COLO668 (cell line): Measurements from ENCODE around the gene ADAP1.
"Not testable (repeated sequence)": the region's sequence is repeated elsewhere in the genome, so short reads cannot be mapped to it uniquely, and the experiment has no call there.

Source experiments
- DNase-seq: peaks from one replicate; lab custom pipeline; 2025; ENCODE audit not compliant: unreplicated experiment; lab: John Stamatoyannopoulos, UW

ADAP1 gene

DNA sequence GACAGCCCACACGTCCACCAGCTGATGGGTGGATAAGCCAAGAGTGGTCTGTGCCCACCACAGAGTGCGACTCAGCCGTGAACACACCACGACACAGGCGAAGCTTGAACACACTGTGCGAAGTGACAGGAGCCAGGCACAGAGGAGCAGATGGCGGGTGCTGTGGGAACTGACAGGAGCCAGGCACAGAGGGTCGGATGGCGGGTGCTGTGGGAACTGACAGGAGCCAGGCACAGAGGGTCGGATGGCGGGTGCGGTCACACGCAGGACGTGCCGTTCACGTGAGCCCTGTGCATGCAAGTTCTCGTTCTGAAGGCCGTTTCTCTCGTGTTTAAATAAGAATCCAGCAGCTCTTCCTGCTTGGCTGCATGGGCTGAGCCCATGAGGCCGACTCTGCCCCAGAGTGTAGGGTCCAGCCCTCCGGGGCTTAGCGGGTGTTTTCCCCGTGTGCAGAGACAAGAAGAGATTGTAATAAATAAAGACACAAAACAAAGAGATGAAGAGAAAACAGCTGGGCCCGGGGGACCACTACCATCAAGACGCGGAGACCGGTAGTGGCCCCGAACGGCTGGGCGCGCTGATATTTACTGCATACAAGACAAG is 5.9 kb upstream of the ADAP1 start:
- DNase-seq: no peak

DNA sequence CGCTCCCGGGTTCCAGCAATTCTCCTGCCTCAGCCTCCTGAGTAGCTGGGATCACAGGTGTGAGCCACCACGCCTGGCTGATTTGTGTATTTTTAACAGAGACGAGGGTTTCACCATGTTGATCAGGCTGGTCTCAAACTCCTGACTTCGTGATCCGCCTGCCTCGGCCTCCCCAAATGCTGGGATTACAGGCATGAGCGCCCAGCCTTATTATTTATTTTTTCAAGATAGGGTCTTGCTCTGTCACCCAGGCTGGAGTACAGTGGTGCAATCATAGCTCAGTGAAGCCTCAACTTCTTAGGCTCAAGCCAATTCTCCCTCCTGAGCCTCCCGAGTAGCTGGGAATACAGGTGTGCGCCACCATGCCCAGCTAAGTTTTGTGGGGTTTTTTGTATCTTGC is 5.3 kb upstream of the ADAP1 start:
- not testable (repeated sequence) for DNase-seq

GRCh38 chr7:959271-959670 is 4.8 kb upstream of the ADAP1 start:
- DNase-seq: no peak

- DNase-seq: no peak
Measured at GRCh38 chr7:958221-959200, 4.0 kb upstream of the ADAP1 start.

DNA sequence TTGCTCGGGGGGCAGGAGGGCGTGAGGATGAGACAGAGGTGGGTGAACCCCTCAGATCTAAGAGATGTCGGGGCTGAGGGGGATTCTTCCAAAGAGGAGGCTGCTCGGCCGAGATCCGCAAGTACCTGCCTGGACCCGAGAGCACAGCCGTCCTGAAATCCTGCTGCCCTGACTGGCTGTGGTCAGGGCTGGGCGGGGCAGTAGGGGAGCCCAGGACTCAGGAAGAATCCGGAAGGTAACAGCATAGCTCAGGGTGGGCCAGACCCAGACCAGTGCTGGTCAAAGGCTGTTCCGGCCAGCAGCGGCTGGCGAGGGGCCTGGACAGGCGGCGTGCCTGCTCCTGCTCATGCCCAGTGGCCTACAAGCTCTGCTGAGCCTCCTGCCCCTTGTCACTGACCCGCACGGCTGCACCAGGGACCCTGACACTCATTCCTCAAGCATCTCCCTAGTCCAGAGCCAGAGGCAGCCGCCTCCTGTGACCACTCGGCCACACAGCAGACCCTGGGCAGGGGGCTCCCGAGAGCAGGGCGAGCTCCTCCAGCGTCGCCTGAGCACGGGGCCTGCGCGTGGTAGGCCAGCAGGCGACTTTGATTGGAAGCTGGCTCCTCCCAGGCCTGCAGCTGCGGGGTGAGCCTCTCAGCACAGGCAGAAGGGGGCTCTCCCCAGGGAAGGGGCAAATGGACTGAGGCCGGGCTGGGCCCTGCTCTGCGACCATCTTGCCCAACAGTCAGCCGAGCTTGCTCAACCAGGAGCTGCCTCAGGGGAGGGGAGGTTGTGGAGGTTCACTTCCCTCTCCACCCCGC is 3.1 kb upstream of the ADAP1 start:
- DNase-seq: no peak

- DNase-seq: no peak
Measured at GRCh38 chr7:956031-956430, 1.6 kb upstream of the ADAP1 start.

DNA sequence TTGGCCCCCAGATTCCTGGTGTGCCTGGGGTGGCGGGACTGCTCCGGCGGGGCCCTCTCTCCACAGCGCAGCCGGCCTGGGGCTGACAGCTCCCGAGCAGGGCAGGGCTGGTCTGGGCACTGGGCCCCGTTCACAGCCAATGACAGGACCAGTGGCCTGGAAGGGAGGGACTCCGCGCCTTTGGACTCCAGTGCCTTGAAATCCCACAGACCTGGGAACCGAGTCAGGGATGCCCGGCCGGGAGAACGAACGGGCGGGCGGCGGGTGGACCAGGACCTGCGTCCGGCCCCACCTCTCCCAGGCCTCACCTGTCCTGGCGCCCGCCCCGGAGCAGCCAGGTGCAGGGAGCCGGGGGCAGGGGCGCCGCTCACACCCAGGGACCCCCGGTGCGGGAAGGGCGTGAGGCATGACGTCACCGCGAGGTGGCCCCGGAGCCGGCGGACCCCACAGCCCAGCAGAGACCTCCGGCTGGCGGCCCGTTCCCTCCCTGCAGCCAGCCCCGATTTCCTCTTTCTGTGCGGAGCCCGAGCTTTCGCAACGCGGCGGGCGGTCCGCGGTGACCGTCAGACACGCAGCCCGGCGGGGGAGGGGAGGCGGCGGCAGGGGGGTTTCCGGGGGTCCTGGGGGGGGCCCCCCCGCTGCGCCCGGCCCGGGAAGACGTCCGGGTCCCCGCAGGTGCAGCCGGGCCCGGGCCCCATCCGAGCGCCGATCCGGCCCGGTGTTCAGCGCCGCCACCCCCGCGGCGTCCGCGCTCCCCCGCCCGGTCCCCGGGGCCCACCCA is 743 bp downstream of the ADAP1 start:
- DNase-seq: peak; percentile 56

- no peak for DNase-seq
Measured at GRCh38 chr7:952548-953441, 1.7 kb downstream of the ADAP1 start.

DNA sequence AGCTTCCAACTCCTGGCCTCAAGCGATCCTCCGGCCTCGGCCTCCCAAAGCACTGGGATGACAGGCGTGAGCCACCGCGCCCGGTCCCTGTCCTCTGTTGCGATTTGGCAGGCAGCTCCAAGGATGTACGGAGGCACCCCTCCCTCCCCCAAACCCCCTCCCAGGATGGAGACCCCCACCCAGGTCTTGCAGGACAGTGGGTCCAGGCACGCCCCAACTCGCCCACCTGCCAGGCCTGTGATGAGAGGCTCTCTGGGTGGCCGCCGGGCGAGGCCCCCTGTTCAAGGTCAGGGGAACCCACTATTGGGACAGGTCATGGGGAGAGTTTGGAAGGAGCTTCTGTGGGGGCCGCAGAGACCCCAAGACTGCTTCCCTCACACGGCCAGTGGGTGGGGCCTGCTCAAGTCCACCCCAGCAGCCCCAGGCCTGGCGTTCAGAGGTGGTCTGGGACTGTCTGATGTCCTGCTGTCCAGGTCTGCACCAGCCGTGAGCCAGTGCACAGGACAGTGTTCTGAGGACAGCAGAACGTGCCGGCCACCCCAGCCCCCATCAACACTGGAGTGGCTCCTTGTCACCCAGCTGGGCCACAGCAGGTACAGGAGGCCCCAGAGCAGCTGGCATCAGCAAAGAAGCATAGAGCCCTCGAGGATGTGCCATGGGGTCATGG is 2.5 kb downstream of the ADAP1 start:
- no peak for DNase-seq

GRCh38 chr7:949021-949934 is 5.2 kb downstream of the ADAP1 start:
- DNase-seq: no peak

DNA sequence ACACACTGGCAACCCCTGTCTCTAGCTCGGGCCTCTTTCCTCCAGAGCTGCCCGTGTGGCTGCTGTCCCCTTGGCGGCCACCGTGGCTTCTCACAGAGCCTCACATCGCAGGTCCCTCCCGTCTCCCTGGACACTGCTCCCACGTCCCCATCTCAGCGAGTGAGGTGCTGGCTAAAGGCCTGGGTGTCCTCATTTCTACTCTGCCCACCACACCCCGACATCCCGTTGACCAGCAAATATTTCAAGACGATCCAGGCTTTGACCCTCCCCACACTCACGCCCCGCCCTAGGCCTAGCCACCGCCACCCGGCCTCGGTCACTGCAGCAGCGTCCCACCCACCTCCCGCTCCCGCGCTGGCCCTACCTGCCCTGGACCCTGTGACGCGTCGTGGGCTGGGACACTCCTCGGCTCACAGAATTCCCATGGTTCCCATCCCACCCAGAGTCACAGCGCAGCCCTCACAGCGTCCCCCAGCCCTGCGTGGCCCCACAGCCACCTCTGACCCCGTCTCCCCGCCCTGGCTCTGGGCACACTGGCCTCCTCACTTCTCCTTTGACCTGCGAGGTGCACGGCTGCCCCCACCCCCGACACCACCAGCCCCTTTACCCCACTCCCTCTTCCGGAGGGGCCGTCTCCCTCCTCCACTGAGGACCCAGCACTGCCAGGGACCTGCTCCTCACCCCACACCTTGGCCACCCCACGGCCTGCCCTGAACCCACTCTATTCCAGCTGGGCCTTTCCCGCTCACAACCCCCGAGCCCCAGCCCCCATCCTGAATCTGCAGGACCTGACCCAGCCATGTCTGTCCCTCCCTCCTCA is 6.9 kb downstream of the ADAP1 start:
- no peak for DNase-seq

- no peak for DNase-seq
Measured at GRCh38 chr7:946256-946996, 8.1 kb downstream of the ADAP1 start.

DNA sequence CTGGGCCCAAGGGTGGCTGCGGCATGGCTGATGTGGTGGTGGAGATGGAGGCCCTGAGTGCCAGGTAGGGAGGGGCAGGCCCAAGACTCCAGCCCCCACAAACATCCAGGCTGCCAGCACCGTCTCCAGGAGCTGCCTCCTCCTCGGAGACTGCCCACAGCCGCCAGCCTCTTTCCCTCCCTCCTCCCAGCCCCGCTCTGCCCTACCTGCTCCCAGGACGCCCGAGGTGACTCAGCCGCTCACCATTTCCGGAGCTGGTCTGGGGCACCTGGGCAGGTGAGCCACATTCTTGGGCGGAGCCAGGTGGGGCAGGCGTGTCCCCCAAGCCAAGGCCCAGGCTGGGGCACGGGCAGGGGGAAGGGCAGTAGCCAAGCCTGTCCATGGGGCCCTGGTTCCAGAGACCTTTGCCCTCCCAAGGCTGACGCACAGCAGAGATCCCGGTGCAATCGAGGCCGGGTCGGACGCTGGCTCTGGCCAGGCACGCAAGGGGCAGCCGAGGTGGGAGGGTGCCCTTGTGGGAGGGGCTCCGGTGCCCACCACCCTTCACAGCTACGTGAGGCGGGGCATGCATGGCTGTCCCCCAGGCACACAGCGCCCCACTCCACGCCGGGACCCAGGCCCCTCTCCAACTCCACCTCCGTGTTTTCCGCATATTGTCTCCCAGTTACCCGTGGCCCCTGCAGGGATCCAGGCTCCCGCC is 8.8 kb downstream of the ADAP1 start:
- peak; percentile 95 for DNase-seq

GRCh38 chr7:945147-945555 is 9.3 kb downstream of the ADAP1 start:
- peak; percentile 54 for DNase-seq

- no peak for DNase-seq
Measured at GRCh38 chr7:944744-945143, 9.7 kb downstream of the ADAP1 start.

DNA sequence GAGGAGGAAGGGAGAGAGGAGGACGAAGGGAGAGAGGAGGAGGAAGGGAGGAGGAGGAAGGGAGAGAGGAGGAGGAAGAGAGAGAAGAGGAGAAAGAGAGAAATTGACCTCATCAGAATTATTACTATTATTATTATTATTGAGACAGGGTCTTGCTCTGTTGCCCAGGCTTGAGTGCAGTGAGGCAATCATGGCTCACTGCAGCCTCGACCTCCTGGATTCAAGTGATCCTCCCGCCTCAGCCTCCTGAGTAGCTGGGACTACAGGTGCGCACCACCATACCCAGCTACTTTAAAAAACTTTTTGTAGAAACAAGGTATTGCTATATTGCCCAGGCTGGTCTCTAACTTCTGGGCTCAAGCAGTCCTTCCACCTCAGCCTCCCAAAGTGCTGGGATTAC is 10.7 kb downstream of the ADAP1 start:
- DNase-seq: not testable (repeated sequence)
